H1 (cell line): ENCODE data around the gene MYL11. TPM values are rescaled to one million over a fixed set of nuclear protein-coding genes. Genes with fewer than 3 reads are reported as not detected.
A peak's percentile ranks its signal among the peaks of the same experiment; 100 is the strongest.

Experiments used
- CTCF ChIA-PET: fragments of 300-600 bp; sonication (Branson Sonifier 250); formaldehyde crosslinking; loops from one replicate; lab custom pipeline; 2021; ENCODE audit not compliant: partially characterized antibody; lab: Charles Lee
- POLR2A ChIA-PET: fragments of 300-600 bp; sonication (Branson Sonifier 250); formaldehyde crosslinking; loops from one replicate; lab custom pipeline; 2021; ENCODE audit warnings: inconsistent platforms; ENCODE audit not compliant: partially characterized antibody; lab: Charles Lee
- DNase-seq, 2 experiments: peaks; one replicate each; pipeline versions ENCODE4 v3.0.0 to v3.0.0-alpha.2; 2010 to 2022; ENCODE audit warnings: low spot score in 2 of 2, low read depth in 1 of 2, mixed read lengths in 1 of 2
- FAIRE-seq: peaks from 2 replicates; lab custom pipeline; 2011; peaks lifted over from hg19 to GRCh38; lab: Jason Lieb, UNC
- H2AFZ ChIP-seq: 2 replicates; pipeline ENCODE4 v1.8.1; 2012; ENCODE audit warnings: low read length, inconsistent platforms
- H2AK5ac ChIP-seq: 2 replicates; pipeline ENCODE4 v1.6.1; 2013; ENCODE audit warnings: low read depth, low read length
- H2BK120ac ChIP-seq: replicated peaks from 2 replicates; pipeline ENCODE3; 2013; ENCODE audit warnings: low read depth, low read length, inconsistent platforms
- H2BK12ac ChIP-seq: 2 replicates; pipeline ENCODE4 v1.6.1; 2013; ENCODE audit warnings: low read depth, low read length
- H2BK15ac ChIP-seq: 2 replicates; pipeline ENCODE4 v1.6.1; 2013; ENCODE audit warnings: low read length
- H2BK20ac ChIP-seq: 2 replicates; pipeline ENCODE4 v1.6.1; 2013; ENCODE audit warnings: low read length
- H2BK5ac ChIP-seq: 2 replicates; pipeline ENCODE4 v1.6.1; 2013; ENCODE audit warnings: low read depth, low read length
- H3K14ac ChIP-seq: 2 replicates; pipeline ENCODE4 v1.6.1; 2013; ENCODE audit warnings: inconsistent platforms; ENCODE audit not compliant: insufficient read length
- H3K18ac ChIP-seq: 2 replicates; pipeline ENCODE4 v1.6.1; 2013; ENCODE audit warnings: low read length; ENCODE audit errors: extremely low read depth
- H3K23ac ChIP-seq: 2 replicates; pipeline ENCODE4 v1.6.1; 2013; ENCODE audit warnings: inconsistent platforms; ENCODE audit not compliant: insufficient read length
- H3K23me2 ChIP-seq: 2 replicates; pipeline ENCODE4 v1.6.1; 2013; ENCODE audit warnings: low read depth, low read length
- H3K27ac ChIP-seq: 2 replicates; pipeline ENCODE4 v1.6.1; 2011; ENCODE audit warnings: low read depth, low read length, inconsistent platforms
- H3K27me3 ChIP-seq, 4 experiments: replicated peaks in 1 of 4; 1 replicate in 1 of 4; 2 replicates in 3 of 4; pipeline versions ENCODE4 v1.6.1 to v1.8.1; 2011 to 2013; ENCODE audit warnings: low read length in 3 of 4, mild to moderate bottlenecking in 3 of 4, inconsistent platforms in 2 of 4, mixed read lengths in 2 of 4, moderate library complexity in 1 of 4; ENCODE audit not compliant: control insufficient read depth in 3 of 4, insufficient read depth in 3 of 4; ENCODE audit errors: extremely low read depth in 1 of 4
- H3K36me3 ChIP-seq, 4 experiments: 2 replicates each; pipeline versions ENCODE4 v1.6.1 to v1.8.1; 2011 to 2013; ENCODE audit warnings: mild to moderate bottlenecking in 4 of 4, low read length in 3 of 4, moderate library complexity in 2 of 4, control low read depth in 1 of 4, inconsistent platforms in 1 of 4; ENCODE audit not compliant: insufficient read depth in 4 of 4, control insufficient read depth in 2 of 4
- H3K4ac ChIP-seq: replicated peaks from 2 replicates; pipeline ENCODE3; 2013; ENCODE audit warnings: low read length, low read depth, mixed read lengths, inconsistent platforms; ENCODE audit not compliant: insufficient read length
- H3K4me1 ChIP-seq, 4 experiments: replicated peaks in 1 of 4; 1 replicate in 1 of 4; 2 replicates in 3 of 4; pipeline versions ENCODE4 v1.6.1 to v1.8.1; 2011 to 2013; ENCODE audit warnings: low read length in 3 of 4, inconsistent platforms in 2 of 4, mixed read lengths in 1 of 4; ENCODE audit not compliant: insufficient read depth in 4 of 4, control insufficient read depth in 3 of 4
- H3K4me2 ChIP-seq, 2 experiments: 2 replicates each; pipeline versions ENCODE4 v1.6.1 to v1.8.1; 2011 to 2013; ENCODE audit warnings: low read depth in 2 of 2, low read length in 2 of 2, control low read depth in 1 of 2, inconsistent platforms in 1 of 2, mild to moderate bottlenecking in 1 of 2; ENCODE audit not compliant: insufficient read depth in 1 of 2
- H3K4me3 ChIP-seq, 4 experiments: fragments of 200-600, 300-600 bp in 1 of 4; sonication (generic), shearing (Covaris generic), sonication (Bioruptor Twin) in 1 of 4; 2 replicates each; pipeline versions ENCODE4 v1.5.1 to v1.8.1; 2011 to 2016; ENCODE audit warnings: low read length in 4 of 4, low read depth in 3 of 4, control low read depth in 2 of 4, inconsistent platforms in 2 of 4, mild to moderate bottlenecking in 2 of 4, mixed read lengths in 1 of 4, moderate library complexity in 1 of 4; ENCODE audit not compliant: insufficient read depth in 2 of 4; ENCODE audit errors: extremely low read depth in 1 of 4
- H3K56ac ChIP-seq: replicated peaks from 2 replicates; pipeline ENCODE3; 2013; ENCODE audit warnings: low read depth, mild to moderate bottlenecking, mixed read lengths, low read length, inconsistent platforms; ENCODE audit not compliant: insufficient read length
- H3K79me1 ChIP-seq: 2 replicates; pipeline ENCODE4 v1.6.1; 2013; ENCODE audit warnings: low read depth, low read length, control low read depth
- H3K79me2 ChIP-seq, 2 experiments: 2 replicates each; pipeline versions ENCODE4 v1.6.1 to v1.8.1; 2012 to 2013; ENCODE audit warnings: low read length in 2 of 2, mild to moderate bottlenecking in 2 of 2, inconsistent platforms in 1 of 2; ENCODE audit not compliant: insufficient read depth in 2 of 2, control insufficient read depth in 1 of 2
- H3K9ac ChIP-seq, 4 experiments: replicated peaks in 1 of 4; 1 replicate in 1 of 4; 2 replicates in 3 of 4; pipeline versions ENCODE4 v1.6.1 to v1.8.1; 2011 to 2013; ENCODE audit warnings: low read depth in 3 of 4, low read length in 3 of 4, control low read depth in 2 of 4, mild to moderate bottlenecking in 2 of 4, moderate library complexity in 2 of 4, inconsistent platforms in 1 of 4; ENCODE audit errors: extremely low read depth in 1 of 4
- H3K9me3 ChIP-seq, 2 experiments: 2 replicates each; pipeline versions ENCODE4 v1.6.1 to v1.8.1; 2012 to 2013; ENCODE audit warnings: mild to moderate bottlenecking in 2 of 2, moderate library complexity in 2 of 2, control low read depth in 1 of 2, inconsistent platforms in 1 of 2, low read depth in 1 of 2, low read length in 1 of 2, mixed read lengths in 1 of 2; ENCODE audit not compliant: insufficient read depth in 2 of 2
- H4K20me1 ChIP-seq, 2 experiments: replicated peaks in 1 of 2; 2 replicates each; pipeline versions ENCODE3 to v1.8.1; 2011 to 2013; ENCODE audit warnings: inconsistent platforms in 2 of 2, low read length in 2 of 2, mild to moderate bottlenecking in 1 of 2; ENCODE audit not compliant: insufficient read depth in 2 of 2, control insufficient read depth in 1 of 2
- H4K5ac ChIP-seq: 2 replicates; pipeline ENCODE4 v1.6.1; 2013; ENCODE audit warnings: low read length, low read depth, mixed read lengths, inconsistent platforms; ENCODE audit not compliant: insufficient read length
- H4K8ac ChIP-seq: 2 replicates; pipeline ENCODE4 v1.8.0; 2013; ENCODE audit warnings: mild to moderate bottlenecking, moderate library complexity, low read length, inconsistent platforms; ENCODE audit not compliant: insufficient read depth; ENCODE audit errors: extremely low read depth
- H4K91ac ChIP-seq: replicated peaks from 2 replicates; pipeline ENCODE3; 2013; ENCODE audit warnings: low read length, mixed read lengths, inconsistent platforms; ENCODE audit not compliant: insufficient read length
- BACH1 ChIP-seq: IDR thresholded peaks from 2 replicates; pipeline ENCODE4 v1.6.1; 2012; ENCODE audit warnings: low read length, improper control_type of control experiment
- BCL11A ChIP-seq, 2 experiments: IDR thresholded peaks; one replicate each; pipeline ENCODE4 v1.6.1; 2011; ENCODE audit warnings: low read depth in 2 of 2, low read length in 2 of 2, mild to moderate bottlenecking in 2 of 2
- GABPA ChIP-seq: IDR thresholded peaks from 2 replicates; pipeline ENCODE4 v1.6.1; 2011; ENCODE audit warnings: mild to moderate bottlenecking, low read length, moderate library complexity, borderline replicate concordance; ENCODE audit not compliant: insufficient read depth
- NRF1 ChIP-seq: IDR thresholded peaks from 2 replicates; pipeline ENCODE4 v1.6.1; 2011; ENCODE audit warnings: mild to moderate bottlenecking, low read depth, low read length, improper control_type of control experiment
- POLR2A ChIP-seq, 2 experiments: IDR thresholded peaks; 1 replicate in 1 of 2; 2 replicates in 1 of 2; pipeline ENCODE4 v1.6.1; 2011; ENCODE audit warnings: low read depth in 2 of 2, low read length in 2 of 2, mild to moderate bottlenecking in 2 of 2; ENCODE audit errors: control extremely low read depth in 1 of 2
- POLR2AphosphoS5 ChIP-seq: IDR thresholded peaks from 2 replicates; pipeline ENCODE4 v1.6.1; 2011; ENCODE audit warnings: low read depth, low read length
- RFX5 ChIP-seq: IDR thresholded peaks from 2 replicates; pipeline ENCODE4 v1.6.1; 2011; ENCODE audit warnings: low read depth, low read length, improper control_type of control experiment, borderline replicate concordance
- RXRA ChIP-seq: IDR thresholded peaks from 2 replicates; pipeline ENCODE4 v1.6.1; 2011; ENCODE audit warnings: low read depth, mild to moderate bottlenecking, low read length, moderate library complexity; ENCODE audit not compliant: insufficient read depth
- SIN3A ChIP-seq, 2 experiments: IDR thresholded peaks in 1 of 2; conservative IDR thresholded peaks in 1 of 2; 2 replicates each; pipeline ENCODE4 v1.6.1; 2011 to 2012; ENCODE audit warnings: low read length in 2 of 2, improper control_type of control experiment in 1 of 2, low read depth in 1 of 2, mild to moderate bottlenecking in 1 of 2
- TBP ChIP-seq: IDR thresholded peaks from 2 replicates; pipeline ENCODE4 v1.6.1; 2011; ENCODE audit warnings: low read depth, low read length, improper control_type of control experiment
- YY1 ChIP-seq: IDR thresholded peaks from 2 replicates; pipeline ENCODE4 v1.6.1; 2011; ENCODE audit warnings: low read depth, mild to moderate bottlenecking, low read length
- WGBS, 2 experiments: shearing (Covaris generic) in 1 of 2; methylation state at CpG; one replicate each; pipeline versions ENCODE4 v1.1.6 to v1.1.7; 2013 to 2015; ENCODE audit warnings: low lambda C conversion rate in 2 of 2, mixed read lengths in 2 of 2, inconsistent platforms in 1 of 2, low coverage in 1 of 2, missing lambda C conversion rate in 1 of 2; ENCODE audit not compliant: insufficient replicate concordance in 2 of 2, insufficient coverage in 1 of 2, insufficient read length in 1 of 2; ENCODE audit errors: extremely low coverage in 1 of 2, missing lambda C conversion rate in 1 of 2; 5-methylcytosine and 5-hydroxymethylcytosine counted together
- polyA plus RNA-seq, 7 experiments: library from polyadenylated mRNA; depleted of rRNA in 3 of 7; stranded (reverse) in 5 of 7; unstranded in 2 of 7; fragments of >200 nt in 5 of 7; fragments of 200-250 nt in 2 of 7; gene quantifications; 1 replicate in 5 of 7; 2 replicates in 1 of 7; 4 replicates in 1 of 7; pipeline versions ENCODE4 v1.2.1 to v1.2.3, GENCODE V29; 2011 to 2013; ENCODE audit warnings: missing spikeins in 2 of 7, mixed read lengths in 2 of 7
- total RNA-seq: library from RNA; stranded (reverse); fragmentation: NEBNext Ultra II Directional; extraction: Animal tissue kit (Norgen Biotek cat#: 25700); gene quantifications from 2 replicates; pipeline ENCODE4 v1.2.1, GENCODE V29; 2021
- TF ChIP-seq, protein P1 (sequence below): IDR thresholded peaks from 2 replicates; pipeline ENCODE4 v1.6.1; 2012; ENCODE audit warnings: low read length, inconsistent platforms

The MYL11 gene
- total and polyA plus RNA-seq, 2 of the 8 experiments (the other 6 are each of a cell fraction or from before 2014, with no cell fraction given): 1.2 to 1.4 TPM

DNA sequence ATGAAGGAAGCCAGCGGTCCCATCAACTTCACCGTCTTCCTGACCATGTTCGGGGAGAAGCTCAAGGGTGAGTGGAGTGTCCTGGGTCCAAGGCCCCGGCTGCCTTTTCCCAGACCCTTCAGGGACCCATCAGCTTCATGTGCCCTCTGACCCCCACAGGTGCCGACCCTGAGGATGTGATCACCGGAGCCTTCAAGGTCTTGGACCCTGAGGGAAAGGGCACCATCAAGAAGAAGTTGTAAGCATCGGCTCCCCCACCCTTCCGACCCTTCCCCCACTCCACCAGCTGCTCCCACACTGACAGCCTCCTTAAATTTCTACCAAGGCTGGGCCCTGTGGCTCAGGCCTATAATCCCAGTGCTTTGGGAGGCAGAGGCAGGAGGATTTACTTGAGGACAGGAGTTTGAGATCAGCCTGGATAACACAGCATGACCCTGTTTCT is 1.9 kb downstream of the MYL11 start:
- no peak overlapping the region for H4K91ac ChIP-seq
- H4K5ac ChIP-seq: no peak overlapping the region
- no peak overlapping the region for H2BK12ac ChIP-seq
- peaks cover 0 to 9% (median 5%) of the 10 kb centered on the region in 4 experiments; a peak in 5 of 7 replicates for H3K4me1 ChIP-seq
- H3K27me3 ChIP-seq: no peaks in the 10 kb centered on the region
- H4K20me1 ChIP-seq: no peaks in the 10 kb centered on the region
- 88% methylated on average over 8 of the region's 8 CpGs; no CpG with 5 or more reads in 1 of the 2 experiments for WGBS, 2 experiments
- H2AFZ ChIP-seq: no peak overlapping the region
- H2BK120ac ChIP-seq: no peak overlapping the region
- H2BK5ac ChIP-seq: no peak overlapping the region
- H3K18ac ChIP-seq: no peak overlapping the region
- no peak overlapping the region for H2AK5ac ChIP-seq
- no peak overlapping the region for H3K56ac ChIP-seq
- H3K14ac ChIP-seq: no peak overlapping the region
- H3K79me1 ChIP-seq: no peaks in the 10 kb centered on the region
- DNase-seq: no peak
- H3K23ac ChIP-seq: no peak overlapping the region
- H3K4me3 ChIP-seq: no peak overlapping the region
- no peak overlapping the region for H3K4ac ChIP-seq
- peak overlapping the region; percentile 12; the same call in 1 of the 2 replicates for H2BK15ac ChIP-seq
- no peak overlapping the region for H4K8ac ChIP-seq
- H3K4me2 ChIP-seq: no peak overlapping the region; a peak in 1 of 4 replicates
- no peaks in the 10 kb centered on the region for H3K79me2 ChIP-seq
- H3K36me3 ChIP-seq: no peaks in the 10 kb centered on the region
- CTCF ChIA-PET: interaction anchor here (0.6 to 2.3 kb wide), 5 partner anchors 18 to 40 kb away, joined by 3 to 8 read pairs (median 3); partner anchors contain the start of gene ZNF771
- H2BK20ac ChIP-seq: no peak overlapping the region
- FAIRE-seq: no peak
- POLR2A ChIA-PET: interaction anchor here (0.8 to 13.6 kb wide), 7 partner anchors 13 to 372 kb away, joined by 3 to 151 read pairs (median 4); partner anchors contain the start of genes CD2BP2, PHKG2, ZNF48 and ZNF771
- H3K23me2 ChIP-seq: peaks cover 10% of the 10 kb centered on the region
- no peak overlapping the region; a peak in 1 of 7 replicates for H3K9ac ChIP-seq
- H3K9me3 ChIP-seq: no peaks in the 10 kb centered on the region
- no peak overlapping the region for H3K27ac ChIP-seq
- no peak for TF ChIP-seq YY1
- TF ChIP-seq TBP: no peak
- TF ChIP-seq, protein P1, sequence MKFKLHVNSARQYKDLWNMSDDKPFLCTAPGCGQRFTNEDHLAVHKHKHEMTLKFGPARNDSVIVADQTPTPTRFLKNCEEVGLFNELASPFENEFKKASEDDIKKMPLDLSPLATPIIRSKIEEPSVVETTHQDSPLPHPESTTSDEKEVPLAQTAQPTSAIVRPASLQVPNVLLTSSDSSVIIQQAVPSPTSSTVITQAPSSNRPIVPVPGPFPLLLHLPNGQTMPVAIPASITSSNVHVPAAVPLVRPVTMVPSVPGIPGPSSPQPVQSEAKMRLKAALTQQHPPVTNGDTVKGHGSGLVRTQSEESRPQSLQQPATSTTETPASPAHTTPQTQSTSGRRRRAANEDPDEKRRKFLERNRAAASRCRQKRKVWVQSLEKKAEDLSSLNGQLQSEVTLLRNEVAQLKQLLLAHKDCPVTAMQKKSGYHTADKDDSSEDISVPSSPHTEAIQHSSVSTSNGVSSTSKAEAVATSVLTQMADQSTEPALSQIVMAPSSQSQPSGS: no peak
- no peak for TF ChIP-seq RXRA
- TF ChIP-seq RFX5: no peak
- TF ChIP-seq POLR2A (IDR thresholded peaks at IDR 0.05; ENCODE audit: control extremely low read depth in 1 of 2, low read depth in 2 of 2, low read length in 2 of 2): no peak
- TF ChIP-seq BACH1: no peak
- TF ChIP-seq BCL11A (IDR thresholded peaks at IDR 0.05; ENCODE audit: low read depth in 2 of 2, low read length in 2 of 2): no peak
- no peak for TF ChIP-seq GABPA
- no peak for TF ChIP-seq POLR2AphosphoS5
- no peak for TF ChIP-seq SIN3A (conservative IDR thresholded peaks at IDR 0.05 in 1 of 2, IDR thresholded peaks at IDR 0.05 in 1 of 2; ENCODE audit: low read depth in 1 of 2, low read length in 2 of 2)
- no peak for TF ChIP-seq NRF1
